VCaP (cell line): ENCODE results near the gene FIBCD1.

Source experiments
- H3K27ac ChIP-seq: fragments of 450-650 bp; 2 replicates; pipeline ENCODE4 v1.5.1; 2017
- TF ChIP-seq, protein P1 (sequence below): fragments of 450-650 bp; conservative IDR thresholded peaks from 2 replicates; pipeline ENCODE4 v1.5.1; 2017; ENCODE audit warnings: mild to moderate bottlenecking, moderate library complexity

The FIBCD1 gene

DNA sequence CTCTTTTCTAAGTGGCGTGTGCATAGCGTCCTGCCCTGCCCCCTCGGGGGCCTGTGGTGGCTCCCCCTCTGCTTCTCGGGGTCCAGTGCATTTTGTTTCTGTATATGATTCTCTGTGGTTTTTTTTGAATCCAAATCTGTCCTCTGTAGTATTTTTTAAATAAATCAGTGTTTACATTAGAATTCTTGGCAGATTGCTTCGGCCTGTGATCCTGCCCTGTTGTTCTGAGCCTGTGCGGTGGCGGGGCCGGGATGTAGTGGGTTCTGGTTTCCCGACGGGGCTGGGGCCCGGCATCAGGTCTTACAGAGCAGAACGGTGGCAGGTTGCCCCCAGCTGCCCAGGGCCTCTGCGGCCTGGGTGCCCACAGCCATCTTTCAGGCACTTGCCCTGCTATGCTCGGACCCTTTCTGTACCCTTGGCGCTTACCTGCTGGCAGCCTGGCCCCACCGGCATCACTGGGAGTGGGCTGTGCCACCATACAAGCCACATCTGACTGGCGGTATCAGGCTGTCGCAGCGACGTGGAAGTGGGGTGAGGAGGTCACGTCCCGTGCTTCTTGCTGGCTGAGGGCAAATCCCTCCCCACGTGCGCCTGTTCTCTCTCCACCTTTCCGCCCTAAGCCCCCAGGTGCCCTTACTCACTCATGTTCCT, 51.4 kb downstream of the FIBCD1 start:
- TF ChIP-seq, protein P1, sequence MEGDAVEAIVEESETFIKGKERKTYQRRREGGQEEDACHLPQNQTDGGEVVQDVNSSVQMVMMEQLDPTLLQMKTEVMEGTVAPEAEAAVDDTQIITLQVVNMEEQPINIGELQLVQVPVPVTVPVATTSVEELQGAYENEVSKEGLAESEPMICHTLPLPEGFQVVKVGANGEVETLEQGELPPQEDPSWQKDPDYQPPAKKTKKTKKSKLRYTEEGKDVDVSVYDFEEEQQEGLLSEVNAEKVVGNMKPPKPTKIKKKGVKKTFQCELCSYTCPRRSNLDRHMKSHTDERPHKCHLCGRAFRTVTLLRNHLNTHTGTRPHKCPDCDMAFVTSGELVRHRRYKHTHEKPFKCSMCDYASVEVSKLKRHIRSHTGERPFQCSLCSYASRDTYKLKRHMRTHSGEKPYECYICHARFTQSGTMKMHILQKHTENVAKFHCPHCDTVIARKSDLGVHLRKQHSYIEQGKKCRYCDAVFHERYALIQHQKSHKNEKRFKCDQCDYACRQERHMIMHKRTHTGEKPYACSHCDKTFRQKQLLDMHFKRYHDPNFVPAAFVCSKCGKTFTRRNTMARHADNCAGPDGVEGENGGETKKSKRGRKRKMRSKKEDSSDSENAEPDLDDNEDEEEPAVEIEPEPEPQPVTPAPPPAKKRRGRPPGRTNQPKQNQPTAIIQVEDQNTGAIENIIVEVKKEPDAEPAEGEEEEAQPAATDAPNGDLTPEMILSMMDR: no peak
- no peak overlapping the region for H3K27ac ChIP-seq

GRCh38 chr9:130886981-130887380, 52.1 kb downstream of the FIBCD1 start:
- TF ChIP-seq, protein P1: no peak
- H3K27ac ChIP-seq: no peak overlapping the region

DNA sequence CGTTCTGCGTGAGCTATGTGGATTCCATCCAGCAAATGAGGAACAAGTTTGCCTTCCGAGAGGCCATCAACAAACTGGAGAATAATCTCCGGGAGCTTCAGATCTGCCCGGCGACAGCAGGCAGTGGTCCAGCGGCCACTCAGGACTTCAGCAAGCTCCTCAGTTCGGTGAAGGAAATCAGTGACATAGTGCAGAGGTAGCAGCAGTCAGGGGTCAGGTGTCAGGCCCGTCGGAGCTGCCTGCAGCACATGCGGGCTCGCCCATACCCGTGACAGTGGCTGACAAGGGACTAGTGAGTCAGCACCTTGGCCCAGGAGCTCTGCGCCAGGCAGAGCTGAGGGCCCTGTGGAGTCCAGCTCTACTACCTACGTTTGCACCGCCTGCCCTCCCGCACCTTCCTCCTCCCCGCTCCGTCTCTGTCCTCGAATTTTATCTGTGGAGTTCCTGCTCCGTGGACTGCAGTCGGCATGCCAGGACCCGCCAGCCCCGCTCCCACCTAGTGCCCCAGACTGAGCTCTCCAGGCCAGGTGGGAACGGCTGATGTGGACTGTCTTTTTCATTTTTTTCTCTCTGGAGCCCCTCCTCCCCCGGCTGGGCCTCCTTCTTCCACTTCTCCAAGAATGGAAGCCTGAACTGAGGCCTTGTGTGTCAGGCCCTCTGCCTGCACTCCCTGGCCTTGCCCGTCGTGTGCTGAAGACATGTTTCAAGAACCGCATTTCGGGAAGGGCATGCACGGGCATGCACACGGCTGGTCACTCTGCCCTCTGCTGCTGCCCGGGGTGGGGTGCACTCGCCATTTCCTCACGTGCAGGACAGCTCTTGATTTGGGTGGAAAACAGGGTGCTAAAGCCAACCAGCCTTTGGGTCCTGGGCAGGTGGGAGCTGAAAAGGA, 53.3 kb downstream of the FIBCD1 start:
- TF ChIP-seq, protein P1: no peak
- no peak overlapping the region for H3K27ac ChIP-seq

GRCh38 chr9:130884542-130885483, 54.2 kb downstream of the FIBCD1 start:
- TF ChIP-seq, protein P1: no peak
- no peak overlapping the region for H3K27ac ChIP-seq

DNA sequence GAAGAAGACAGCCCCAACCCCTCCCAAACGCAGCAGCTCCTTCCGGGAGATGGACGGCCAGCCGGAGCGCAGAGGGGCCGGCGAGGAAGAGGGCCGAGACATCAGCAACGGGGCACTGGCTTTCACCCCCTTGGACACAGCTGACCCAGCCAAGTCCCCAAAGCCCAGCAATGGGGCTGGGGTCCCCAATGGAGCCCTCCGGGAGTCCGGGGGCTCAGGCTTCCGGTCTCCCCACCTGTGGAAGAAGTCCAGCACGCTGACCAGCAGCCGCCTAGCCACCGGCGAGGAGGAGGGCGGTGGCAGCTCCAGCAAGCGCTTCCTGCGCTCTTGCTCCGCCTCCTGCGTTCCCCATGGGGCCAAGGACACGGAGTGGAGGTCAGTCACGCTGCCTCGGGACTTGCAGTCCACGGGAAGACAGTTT, 54.9 kb downstream of the FIBCD1 start:
- TF ChIP-seq, protein P1: no peak
- no peak overlapping the region for H3K27ac ChIP-seq

DNA sequence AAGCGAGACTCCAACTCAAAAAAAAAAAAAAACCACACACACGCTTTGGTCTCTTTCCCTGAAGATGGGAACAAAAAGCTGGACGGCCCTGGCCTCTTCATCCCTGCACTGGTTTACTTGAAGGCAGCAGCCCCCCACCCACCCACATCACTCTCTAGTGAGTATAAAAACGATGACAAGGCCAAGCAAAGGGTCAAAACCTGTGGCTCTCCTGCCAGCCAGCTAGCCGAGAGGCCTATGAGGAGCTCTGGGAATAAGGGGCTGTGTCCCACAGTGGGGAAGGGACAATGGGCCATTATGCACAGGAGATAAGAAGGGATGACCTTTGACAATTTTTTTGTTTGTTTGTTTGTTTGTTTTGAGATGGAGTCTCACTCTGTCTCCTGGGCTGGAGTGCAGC, 55.6 kb downstream of the FIBCD1 start:
- H3K27ac ChIP-seq: no peak overlapping the region
- TF ChIP-seq, protein P1: no peak
